GM12801 (cell line): Measurements from ENCODE around the gene PDE4B.

Source experiments
- TF ChIP-seq, protein P1 (sequence below): IDR thresholded peaks from one replicate; pipeline ENCODE4 v1.5.1; 2011; ENCODE audit warnings: control low read depth; ENCODE audit not compliant: insufficient read length; ENCODE audit errors: extremely low read depth

PDE4B gene

DNA sequence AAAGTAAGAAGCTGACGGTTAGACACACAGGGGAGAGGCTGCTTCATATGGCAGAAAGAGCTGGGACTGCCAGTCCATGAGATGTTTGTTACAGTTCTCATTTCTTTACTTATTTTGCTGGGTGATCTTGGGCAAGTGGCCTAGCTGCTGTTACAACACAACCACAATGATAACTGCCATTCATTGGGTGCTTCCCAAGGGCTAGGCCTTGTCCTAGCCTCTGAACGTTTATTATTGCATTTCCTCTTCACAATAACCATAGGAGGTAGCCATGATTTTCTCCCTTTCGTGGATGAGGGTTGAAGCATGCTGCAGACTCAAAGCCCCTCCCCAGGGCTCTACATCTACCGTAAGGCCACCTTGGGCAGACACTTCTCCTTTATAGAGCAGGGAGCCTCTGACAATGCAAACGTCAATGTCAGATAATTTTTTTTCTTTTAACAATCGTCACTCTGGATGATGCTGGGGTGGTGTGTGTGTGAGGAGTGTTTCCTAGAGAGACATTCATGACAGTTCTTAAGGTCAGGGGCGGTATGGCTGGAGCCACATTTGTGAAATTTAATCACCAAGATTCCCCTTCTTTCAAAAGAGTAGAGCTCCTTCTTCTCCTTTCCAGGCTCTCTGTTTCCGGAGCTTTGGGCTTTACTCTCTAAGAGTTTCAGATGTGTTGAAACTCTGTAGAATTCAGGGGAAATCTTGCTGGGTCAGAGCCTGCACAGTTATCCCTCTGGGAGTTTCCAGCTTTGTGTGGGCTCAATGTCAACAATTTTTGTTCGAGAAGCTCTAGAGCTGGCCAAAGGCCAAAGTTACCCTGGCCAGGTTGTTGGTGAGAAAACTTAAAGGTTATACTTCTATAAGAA, 602.7 kb downstream of the PDE4B start:
- TF ChIP-seq, protein P1, sequence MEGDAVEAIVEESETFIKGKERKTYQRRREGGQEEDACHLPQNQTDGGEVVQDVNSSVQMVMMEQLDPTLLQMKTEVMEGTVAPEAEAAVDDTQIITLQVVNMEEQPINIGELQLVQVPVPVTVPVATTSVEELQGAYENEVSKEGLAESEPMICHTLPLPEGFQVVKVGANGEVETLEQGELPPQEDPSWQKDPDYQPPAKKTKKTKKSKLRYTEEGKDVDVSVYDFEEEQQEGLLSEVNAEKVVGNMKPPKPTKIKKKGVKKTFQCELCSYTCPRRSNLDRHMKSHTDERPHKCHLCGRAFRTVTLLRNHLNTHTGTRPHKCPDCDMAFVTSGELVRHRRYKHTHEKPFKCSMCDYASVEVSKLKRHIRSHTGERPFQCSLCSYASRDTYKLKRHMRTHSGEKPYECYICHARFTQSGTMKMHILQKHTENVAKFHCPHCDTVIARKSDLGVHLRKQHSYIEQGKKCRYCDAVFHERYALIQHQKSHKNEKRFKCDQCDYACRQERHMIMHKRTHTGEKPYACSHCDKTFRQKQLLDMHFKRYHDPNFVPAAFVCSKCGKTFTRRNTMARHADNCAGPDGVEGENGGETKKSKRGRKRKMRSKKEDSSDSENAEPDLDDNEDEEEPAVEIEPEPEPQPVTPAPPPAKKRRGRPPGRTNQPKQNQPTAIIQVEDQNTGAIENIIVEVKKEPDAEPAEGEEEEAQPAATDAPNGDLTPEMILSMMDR: no peak

DNA sequence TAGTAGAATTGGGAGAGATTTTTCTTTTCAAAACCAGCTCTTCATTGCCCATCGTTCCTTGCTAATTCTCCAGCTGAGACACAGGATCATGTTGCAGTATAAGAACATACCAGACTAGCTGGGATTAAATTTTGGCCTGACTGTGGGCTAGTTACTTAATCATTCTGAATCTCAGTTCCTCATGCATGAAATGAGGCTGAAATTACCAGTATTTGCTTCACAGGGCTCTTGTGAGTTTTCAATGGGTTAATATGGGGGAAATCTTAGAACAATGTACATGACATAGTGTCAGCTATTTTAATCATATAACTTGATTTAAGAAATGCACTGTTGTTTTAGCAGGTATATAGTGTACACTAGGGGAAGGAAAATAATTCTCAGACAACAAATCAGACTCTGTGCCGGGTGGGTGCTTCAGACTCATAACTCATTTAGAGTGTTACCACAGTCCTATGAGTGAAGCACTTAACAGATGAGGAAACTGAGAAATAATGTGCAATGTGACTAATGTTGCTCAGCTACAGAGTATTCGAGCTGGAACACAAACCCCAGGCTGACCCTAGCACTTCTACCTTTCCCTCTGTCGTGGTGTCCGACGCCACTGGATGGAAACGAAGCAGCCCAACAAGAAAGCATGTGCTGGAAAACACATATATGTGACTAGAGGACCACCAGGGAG, 603.7 kb downstream of the PDE4B start:
- TF ChIP-seq, protein P1: no peak

DNA sequence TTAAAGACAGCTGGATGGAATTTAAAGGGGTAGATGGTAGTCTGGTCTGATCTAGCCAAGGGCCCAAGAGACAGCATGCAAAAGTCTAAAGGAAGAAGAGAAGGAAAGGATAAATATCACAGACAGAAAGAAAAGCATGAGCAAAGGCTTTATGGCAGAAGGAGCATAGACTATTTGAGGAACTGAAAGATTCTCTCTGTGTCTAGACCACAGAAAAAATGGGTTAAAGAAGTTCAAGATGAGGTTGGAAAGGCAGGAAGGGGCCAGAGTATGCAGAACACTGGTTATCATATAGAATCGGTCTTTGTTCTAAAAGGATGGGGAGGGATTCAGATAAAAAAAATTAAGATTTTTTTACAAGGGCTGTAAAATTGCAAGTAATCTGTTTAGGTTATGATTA, 604.5 kb downstream of the PDE4B start:
- TF ChIP-seq, protein P1: no peak

DNA sequence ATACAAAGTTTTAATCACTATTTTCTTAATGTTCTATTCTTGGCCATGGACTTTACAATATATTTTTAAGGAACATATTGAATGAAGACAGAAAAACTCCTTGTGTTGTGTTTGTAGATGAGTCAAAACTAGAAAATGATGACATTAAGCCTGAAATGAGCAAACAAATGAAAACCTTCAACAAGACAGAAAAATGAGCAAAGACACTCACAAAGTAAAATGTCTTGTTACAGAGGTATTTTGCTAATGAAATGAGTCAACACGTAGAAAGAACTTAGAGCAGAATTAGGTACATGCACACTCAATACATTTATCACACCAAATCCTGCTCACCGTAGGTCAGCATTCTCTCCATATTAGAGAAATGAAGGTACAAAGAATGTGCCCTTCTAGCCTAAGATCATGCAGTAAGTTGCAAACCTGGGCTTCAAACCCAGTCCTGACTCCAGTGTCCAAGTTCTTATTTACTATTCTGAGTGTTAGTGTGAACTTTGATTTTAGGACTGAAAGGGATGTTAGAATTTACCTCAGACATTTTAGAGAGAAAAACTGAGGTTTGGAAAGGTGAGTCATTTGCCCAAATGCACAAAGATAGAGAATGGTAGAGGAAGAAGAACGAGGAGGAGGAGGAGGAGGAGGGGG, 607.3 kb downstream of the PDE4B start:
- TF ChIP-seq, protein P1: no peak

DNA sequence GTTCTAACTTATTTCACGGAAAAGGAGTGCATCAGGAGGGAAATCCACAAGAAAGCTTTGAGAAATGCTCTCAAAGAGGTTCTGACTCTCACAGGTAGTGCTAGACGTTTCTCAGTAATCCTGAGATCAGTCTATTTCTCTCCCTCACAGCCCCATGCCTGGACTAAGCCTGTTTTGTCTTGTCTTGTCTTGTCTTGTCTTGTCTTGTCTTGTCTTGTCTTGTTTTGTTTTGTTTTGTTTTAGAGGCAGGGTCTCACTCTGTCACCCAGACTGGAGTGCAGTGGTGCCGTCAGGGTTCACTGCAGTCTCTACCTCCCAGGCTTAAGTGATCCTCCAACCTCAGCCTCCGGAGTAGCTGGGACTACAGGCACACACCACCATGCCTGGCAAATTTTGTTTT, 608.0 kb downstream of the PDE4B start:
- TF ChIP-seq, protein P1: no peak

DNA sequence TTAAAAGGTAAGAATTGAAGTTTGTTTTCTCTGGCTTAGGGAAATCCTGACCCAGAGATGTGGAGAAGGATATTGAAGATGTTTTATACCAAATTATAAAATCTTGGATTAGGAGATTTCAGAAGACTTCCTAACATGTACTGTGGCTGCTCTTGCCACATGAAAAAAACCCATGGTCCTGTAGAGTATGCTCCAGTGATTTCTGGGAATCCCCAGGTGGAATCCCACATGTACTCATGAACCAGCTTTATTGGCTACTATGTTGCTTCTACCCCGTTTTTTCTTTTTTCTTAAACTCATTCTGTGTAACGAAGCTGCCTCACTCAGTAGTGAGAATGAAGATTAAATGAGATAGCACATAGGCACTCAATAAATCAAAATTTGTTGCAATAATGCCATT, 608.5 kb downstream of the PDE4B start:
- TF ChIP-seq, protein P1: no peak

DNA sequence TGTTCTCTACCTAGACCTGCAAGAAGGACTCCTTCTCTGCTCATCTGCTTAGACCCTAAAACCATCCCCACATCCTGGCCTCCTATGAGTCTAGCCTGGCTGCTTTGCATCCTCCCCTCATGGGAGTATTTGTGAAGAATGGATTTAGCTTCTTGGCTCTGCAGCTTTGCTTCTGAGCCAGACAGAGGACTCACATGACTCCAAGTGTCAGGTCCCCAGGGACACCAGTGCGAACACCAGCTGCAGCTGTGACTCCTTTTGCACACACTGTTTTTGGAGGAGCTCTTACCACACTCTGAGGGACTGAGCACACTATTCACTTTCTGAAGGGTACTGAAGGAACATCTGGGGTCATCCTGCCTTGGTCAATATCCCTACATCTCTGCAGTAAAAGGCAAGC, 609.5 kb downstream of the PDE4B start:
- TF ChIP-seq, protein P1: no peak
